ENCODE data around the gene RAP1A. TPM values are rescaled to one million over a fixed set of nuclear protein-coding genes. Genes with fewer than 3 reads are reported as not detected.

Gene RAP1A
- total RNA-seq, 2 donors from 2014 or later: 31.4 to 39.1 TPM

DNA sequence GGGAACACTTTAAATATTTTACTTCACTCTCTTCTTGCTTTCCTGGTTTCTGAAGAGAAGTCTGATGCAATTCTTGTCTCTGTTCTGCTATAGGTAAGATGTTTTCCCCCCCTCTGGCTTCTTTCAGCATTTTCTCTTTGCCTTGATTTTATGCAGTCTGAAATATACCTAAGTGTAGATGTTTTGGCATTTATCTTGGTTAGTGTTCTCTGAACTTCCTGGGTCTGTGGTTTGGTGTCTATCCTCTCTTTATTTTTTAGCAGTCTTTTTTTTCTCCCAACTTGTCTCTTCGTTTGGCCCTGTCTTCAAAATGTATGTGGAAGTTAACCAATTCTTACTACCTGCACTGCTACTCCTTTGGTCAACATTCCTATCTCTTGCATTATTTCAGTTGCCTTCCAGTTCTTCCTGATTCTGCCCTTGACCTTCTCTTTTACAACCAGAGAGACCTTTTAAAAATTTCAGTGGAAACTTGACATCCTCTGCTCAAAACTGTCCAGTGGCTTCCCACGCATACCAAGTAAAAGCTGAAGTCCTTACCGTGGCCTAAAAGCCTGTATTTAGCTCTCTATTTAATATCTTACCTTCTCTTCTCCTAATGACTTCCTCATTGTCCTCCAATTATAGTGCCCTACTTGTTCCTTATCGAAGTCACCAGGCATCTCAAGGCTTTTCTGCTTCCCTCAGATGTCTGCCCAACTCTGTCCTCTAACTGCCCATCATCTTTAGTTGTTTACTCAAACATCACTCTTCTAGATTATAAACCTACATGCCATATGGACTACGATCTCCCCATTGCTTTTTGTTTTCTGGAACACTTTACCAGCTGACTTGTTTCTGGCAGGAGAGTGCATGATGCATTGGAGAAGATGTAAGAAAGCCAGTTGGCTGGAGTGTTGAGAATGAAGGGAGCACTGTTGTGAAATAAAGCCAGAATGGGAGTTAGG is 40.9 kb downstream of the RAP1A start:
- H3K27me3 ChIP-seq (replicated peaks; ENCODE audit: insufficient read depth): no peaks in the 10 kb centered on the region
- peaks cover 5% of the 10 kb centered on the region for H3K4me1 ChIP-seq (replicated peaks)
- WGBS: 38% methylated on average over 5 of the region's 5 CpGs
- H3K27ac ChIP-seq: no peak overlapping the region
- TF ChIP-seq POLR2A (IDR thresholded peaks at IDR 0.05) (no peak), POLR2AphosphoS5 (IDR thresholded peaks at IDR 0.05) (no peak)
- TF ChIP-seq, protein P1, sequence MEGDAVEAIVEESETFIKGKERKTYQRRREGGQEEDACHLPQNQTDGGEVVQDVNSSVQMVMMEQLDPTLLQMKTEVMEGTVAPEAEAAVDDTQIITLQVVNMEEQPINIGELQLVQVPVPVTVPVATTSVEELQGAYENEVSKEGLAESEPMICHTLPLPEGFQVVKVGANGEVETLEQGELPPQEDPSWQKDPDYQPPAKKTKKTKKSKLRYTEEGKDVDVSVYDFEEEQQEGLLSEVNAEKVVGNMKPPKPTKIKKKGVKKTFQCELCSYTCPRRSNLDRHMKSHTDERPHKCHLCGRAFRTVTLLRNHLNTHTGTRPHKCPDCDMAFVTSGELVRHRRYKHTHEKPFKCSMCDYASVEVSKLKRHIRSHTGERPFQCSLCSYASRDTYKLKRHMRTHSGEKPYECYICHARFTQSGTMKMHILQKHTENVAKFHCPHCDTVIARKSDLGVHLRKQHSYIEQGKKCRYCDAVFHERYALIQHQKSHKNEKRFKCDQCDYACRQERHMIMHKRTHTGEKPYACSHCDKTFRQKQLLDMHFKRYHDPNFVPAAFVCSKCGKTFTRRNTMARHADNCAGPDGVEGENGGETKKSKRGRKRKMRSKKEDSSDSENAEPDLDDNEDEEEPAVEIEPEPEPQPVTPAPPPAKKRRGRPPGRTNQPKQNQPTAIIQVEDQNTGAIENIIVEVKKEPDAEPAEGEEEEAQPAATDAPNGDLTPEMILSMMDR (IDR thresholded peaks at IDR 0.05): no peak
- no peaks in the 10 kb centered on the region for H3K9me3 ChIP-seq
- H3K4me3 ChIP-seq: no peak overlapping the region
- no peak for DNase-seq (ENCODE audit: low spot score)
- intact Hi-C loops (cut with DNase I): no loop called here
- no peaks in the 10 kb centered on the region for H3K36me3 ChIP-seq

DNA sequence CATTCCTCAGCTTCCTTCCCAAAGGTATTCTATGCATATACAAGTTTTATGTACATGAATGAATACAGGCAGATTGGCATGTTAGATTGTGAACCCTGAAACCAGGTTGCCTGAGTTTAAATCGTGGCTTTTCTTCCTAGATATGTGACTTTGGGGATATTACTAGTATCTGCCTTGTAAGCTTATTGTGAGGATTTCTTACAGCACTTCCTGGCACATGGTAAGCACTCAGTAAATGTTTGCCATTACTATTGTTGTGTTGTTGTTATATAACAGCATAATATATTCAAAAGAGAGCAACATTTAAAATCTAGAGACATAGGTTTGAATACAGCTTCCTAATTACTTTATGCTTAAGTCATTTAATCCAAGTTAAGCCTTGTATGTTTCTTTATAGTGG is 45.1 kb downstream of the RAP1A start:
- H3K27me3 ChIP-seq (replicated peaks; ENCODE audit: insufficient read depth): no peaks in the 10 kb centered on the region
- no peak overlapping the region for H3K4me3 ChIP-seq
- intact Hi-C loops (cut with DNase I): no loop called here
- H3K27ac ChIP-seq: no peak overlapping the region
- DNase-seq (ENCODE audit: low spot score): no peak
- WGBS: 39% methylated on average over 1 of the region's 1 CpG
- H3K4me1 ChIP-seq (replicated peaks): no peaks in the 10 kb centered on the region
- TF ChIP-seq, protein P1 (IDR thresholded peaks at IDR 0.05): no peak
- TF ChIP-seq POLR2AphosphoS5 (IDR thresholded peaks at IDR 0.05) (no peak), POLR2A (IDR thresholded peaks at IDR 0.05) (no peak)
- no peaks in the 10 kb centered on the region for H3K36me3 ChIP-seq
- H3K9me3 ChIP-seq: no peaks in the 10 kb centered on the region

DNA sequence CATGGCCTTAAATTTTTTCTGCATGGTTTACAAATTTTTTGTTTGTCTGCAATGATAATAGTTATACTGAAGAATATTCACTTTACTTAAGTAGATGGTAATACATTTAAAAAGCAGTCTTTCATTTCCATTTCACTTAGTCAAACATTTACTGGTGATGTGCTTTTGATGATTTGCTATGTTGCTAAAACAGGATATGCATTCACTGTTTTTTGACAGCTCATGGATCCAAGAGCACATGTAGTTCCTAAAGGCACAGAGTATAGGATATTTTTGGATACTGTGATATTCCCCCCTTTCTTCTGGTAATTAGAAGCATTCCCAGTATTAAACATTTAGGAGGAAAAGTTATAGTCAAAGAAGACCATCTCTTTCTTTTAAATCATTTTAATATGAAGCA is 45.9 kb downstream of the RAP1A start:
- TF ChIP-seq POLR2A (IDR thresholded peaks at IDR 0.05): no peak
- TF ChIP-seq POLR2AphosphoS5 (IDR thresholded peaks at IDR 0.05): no peak
- TF ChIP-seq, protein P1 (IDR thresholded peaks at IDR 0.05): no peak

DNA sequence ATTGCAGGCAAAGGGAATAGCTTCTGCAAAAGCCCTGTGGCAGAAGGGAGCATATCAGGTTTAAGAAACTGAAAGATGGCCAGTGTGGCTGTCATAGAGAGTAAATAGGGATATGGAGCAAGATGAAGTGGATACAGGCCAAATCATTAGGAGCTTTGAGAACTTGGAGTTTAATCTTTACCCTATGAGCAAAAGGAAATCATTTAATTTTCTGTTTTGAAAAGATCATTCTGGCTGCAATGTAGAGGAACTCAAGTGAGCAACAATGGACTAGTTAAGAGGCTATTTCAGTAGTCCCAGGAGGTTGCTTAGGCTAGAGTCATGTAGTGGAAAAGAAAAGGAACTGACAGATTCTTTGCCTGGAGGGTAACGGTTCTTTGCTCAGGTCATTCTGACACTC is 47.2 kb downstream of the RAP1A start:
- WGBS: 94% methylated on average over 1 of the region's 1 CpG
- TF ChIP-seq, protein P1 (IDR thresholded peaks at IDR 0.05): no peak
- no peak for TF ChIP-seq POLR2AphosphoS5 (IDR thresholded peaks at IDR 0.05)
- no peaks in the 10 kb centered on the region for H3K27me3 ChIP-seq (replicated peaks; ENCODE audit: insufficient read depth)

More for the DNA sequence above, 45.9 kb downstream of the RAP1A start:
- Histone ChIP-seq H3K27me3 (replicated peaks; ENCODE audit: insufficient read depth) (no peaks in the 10 kb centered on the region), H3K27ac (no peak overlapping the region), H3K4me1 (replicated peaks) (no peaks in the 10 kb centered on the region), H3K36me3 (no peaks in the 10 kb centered on the region), H3K4me3 (no peak overlapping the region), H3K9me3 (no peaks in the 10 kb centered on the region)
- DNase-seq (ENCODE audit: low spot score): no peak
- intact Hi-C loops (cut with DNase I): no loop called here

DNA sequence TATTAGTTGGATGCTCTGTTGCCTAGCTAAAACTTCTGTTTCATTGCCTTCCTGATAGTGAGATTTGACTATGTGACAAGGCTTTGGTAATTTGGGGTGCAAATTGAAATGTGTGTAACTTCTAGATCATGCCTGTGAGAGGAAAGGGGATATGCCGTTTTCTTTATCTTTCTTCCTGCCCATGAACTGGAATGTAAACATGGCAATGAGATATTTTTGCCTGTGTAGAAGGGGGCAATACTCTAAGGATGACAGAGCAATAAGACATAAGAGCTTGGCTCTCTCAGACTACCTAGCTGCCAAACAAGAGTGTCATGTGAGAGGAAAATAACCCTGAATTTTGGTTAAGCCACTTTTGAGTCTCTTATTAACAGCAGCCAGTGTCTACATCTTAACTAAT is 49.7 kb downstream of the RAP1A start:
- Histone ChIP-seq H3K27me3 (replicated peaks; ENCODE audit: insufficient read depth) (no peaks in the 10 kb centered on the region), H3K27ac (no peak overlapping the region), H3K4me3 (no peak overlapping the region), H3K4me1 (replicated peaks) (no peaks in the 10 kb centered on the region), H3K36me3 (no peaks in the 10 kb centered on the region), H3K9me3 (no peaks in the 10 kb centered on the region)
- DNase-seq (ENCODE audit: low spot score): no peak
- 3% methylated on average over 1 of the region's 1 CpG for WGBS
- TF ChIP-seq POLR2AphosphoS5 (IDR thresholded peaks at IDR 0.05) (no peak), POLR2A (IDR thresholded peaks at IDR 0.05) (no peak)
- TF ChIP-seq, protein P1 (IDR thresholded peaks at IDR 0.05): no peak
- intact Hi-C loops (cut with DNase I): no loop called here

More for the DNA sequence above, 47.2 kb downstream of the RAP1A start:
- Histone ChIP-seq H3K4me3 (no peak overlapping the region), H3K36me3 (no peaks in the 10 kb centered on the region), H3K9me3 (no peaks in the 10 kb centered on the region), H3K4me1 (replicated peaks) (no peaks in the 10 kb centered on the region), H3K27ac (no peak overlapping the region)
- intact Hi-C loops (cut with DNase I): no loop called here
- DNase-seq (ENCODE audit: low spot score): no peak

Data from prostate gland (tissue), 2 donors.